ENCODE results near the gene DNPH1. TPM values are rescaled to one million over a fixed set of nuclear protein-coding genes. Genes with fewer than 3 reads are reported as not detected.

DNPH1 gene
- total and polyA plus RNA-seq, 9 of the 15 experiments (the other 6 are each of a cell fraction or from before 2014, with no cell fraction given) = 7.3 to 300 (median 68.7) TPM

- TF ChIP-seq NKRF (IDR thresholded peaks at IDR 0.05; ENCODE audit: borderline replicate concordance) (no peak), MGA (IDR thresholded peaks at IDR 0.05) (no peak), ZNF212 (CRISPR knock-in tag; IDR thresholded peaks at IDR 0.05) (no peak), GATAD2B (IDR thresholded peaks at IDR 0.05; ENCODE audit: borderline replicate concordance) (no peak), ZNF175 (CRISPR knock-in tag; IDR thresholded peaks at IDR 0.05; ENCODE audit: low read depth) (peak; percentile 93), GABPB2 (CRISPR knock-in tag; conservative IDR thresholded peaks at IDR 0.05) (no peak), SOX6 (IDR thresholded peaks at IDR 0.05) (no peak), FOXK1 (CRISPR knock-in tag; IDR thresholded peaks at IDR 0.05; ENCODE audit: borderline replicate concordance) (no peak), TRIM25 (IDR thresholded peaks at IDR 0.05; ENCODE audit: borderline replicate concordance) (no peak), ELF1 (tag; IDR thresholded peaks at IDR 0.05) (no peak; the same call in none of the 2 replicates), HNRNPH1 (optimal IDR thresholded peaks at IDR 0.05; ENCODE audit: low read depth, low read length) (no peak), ZNF778 (CRISPR knock-in tag; IDR thresholded peaks at IDR 0.05) (no peak)
These were observed 18.1 kb upstream of the DNPH1 start (continued) for GRCh38 chr6:43247114-43247999.
